ENCODE results near the gene KLB.
A peak's percentile ranks its signal among the peaks of the same experiment; 100 is the strongest.
"Not testable (repeated sequence)": the region's sequence is repeated elsewhere in the genome, so short reads cannot be mapped to it uniquely, and the experiment has no call there.

Gene KLB

DNA sequence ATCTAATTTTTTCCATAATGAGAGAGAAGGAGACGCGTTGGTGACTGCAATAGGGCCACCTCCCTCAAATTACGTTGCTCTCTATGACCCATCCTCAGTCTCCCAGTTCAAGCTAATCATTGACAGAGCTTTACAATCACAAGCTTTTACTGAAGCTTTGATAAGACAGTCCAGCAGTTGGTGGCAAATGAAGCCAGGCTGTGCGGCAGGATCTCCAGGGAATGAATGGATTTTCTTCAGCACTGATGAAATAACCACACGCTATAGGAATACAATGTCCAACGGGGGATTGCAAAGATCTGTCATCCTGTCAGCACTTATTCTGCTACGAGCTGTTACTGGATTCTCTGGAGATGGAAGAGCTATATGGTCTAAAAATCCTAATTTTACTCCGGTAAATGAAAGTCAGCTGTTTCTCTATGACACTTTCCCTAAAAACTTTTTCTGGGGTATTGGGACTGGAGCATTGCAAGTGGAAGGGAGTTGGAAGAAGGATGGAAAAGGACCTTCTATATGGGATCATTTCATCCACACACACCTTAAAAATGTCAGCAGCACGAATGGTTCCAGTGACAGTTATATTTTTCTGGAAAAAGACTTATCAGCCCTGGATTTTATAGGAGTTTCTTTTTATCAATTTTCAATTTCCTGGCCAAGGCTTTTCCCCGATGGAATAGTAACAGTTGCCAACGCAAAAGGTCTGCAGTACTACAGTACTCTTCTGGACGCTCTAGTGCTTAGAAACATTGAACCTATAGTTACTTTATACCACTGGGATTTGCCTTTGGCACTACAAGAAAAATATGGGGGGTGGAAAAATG is at the start of gene KLB:
TSS of gene KLB (plus strand) at position 168 of the 821 bp plus-strand sequence. CDS start at position 188, 20 bp downstream.
- DNase-seq (ENCODE audit: low read depth): no peak

DNA sequence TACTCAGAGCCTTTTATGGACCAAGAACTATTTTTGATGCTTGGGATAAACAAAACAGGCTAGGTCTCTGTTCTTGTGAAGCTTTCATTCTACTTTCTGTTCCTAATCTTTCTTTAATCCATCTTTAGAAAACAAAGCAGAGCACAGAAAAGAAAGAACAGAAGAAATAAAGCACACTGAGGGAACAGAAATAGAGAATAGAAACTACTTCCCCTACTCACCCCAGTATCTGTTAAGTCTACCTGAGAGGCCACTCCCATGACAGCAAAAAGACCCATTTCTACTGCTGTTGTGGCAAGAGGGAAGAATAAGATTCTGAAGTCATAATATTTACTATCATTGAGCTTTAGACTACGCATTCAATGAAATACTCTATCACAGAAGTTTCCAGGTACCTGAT is 49.7 kb upstream of the KLB start:
- DNase-seq (ENCODE audit: low read depth): no peak

DNA sequence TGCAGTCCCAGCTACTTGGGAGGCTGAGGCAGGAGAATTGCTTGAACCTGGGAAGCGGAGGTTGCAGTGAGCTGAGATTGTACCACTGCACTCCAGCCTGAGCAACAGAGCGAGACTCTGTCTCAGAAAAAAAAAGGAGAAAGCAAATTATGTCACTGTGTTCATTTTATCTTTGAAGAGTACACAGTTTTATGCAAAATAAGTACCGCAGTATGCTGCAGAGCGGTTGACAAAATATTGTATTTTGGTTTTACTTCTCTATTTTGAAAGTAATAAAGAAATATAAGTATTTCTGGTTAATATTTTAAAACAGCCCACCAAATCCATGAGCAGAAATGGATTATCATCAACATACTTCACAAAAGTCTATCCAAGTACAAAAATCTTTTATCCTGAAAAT is 46.1 kb upstream of the KLB start:
- DNase-seq (ENCODE audit: low read depth): not testable (repeated sequence)

DNA sequence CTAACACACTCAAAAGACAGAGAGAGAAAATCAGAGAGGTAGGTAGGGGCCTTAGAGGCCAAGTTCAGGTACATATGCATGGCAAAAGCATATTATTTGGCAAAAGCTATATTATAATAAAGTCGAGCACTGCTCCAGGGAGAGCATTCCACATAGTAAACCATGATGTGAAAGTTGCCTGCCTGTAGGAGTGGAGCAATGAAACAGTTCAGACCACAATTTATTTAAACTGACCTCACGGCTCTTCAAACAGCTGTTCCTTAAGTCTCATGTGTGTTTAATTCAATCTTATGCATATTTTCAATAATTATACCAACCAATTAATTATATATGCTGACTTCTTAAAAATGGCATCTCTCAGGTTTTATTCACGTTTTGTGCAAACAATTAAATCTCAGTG is 43.9 kb upstream of the KLB start:
- no peak for DNase-seq (ENCODE audit: low read depth)

DNA sequence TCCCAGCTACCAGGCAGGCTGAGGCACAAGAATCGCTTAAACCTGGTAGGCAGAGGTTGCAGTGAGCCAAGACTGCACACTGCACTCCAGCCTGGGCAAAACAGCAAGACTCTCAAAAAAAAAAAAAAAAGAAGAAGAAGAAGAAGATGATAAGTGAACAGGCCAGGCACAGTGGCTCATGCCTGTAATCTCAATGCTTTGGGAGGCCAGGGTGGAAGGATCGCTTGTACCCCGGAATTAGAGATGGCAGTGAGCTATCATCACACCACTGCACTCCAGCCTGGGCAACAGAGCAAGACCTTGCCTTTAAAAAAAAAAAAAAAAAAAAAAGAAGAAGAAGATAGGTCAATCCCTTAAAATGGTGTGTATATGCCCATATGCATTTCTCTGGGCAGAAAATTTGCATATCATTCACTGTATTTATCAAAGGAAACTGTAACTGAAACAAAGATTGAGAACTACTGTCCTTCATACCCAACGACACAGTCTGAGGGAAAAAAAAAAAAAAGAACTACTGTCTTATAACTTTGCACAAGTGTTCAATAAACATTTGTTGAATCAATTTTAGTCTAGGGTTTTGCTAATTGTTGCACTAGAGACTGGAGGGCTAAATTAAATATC is 42.8 kb upstream of the KLB start:
- DNase-seq (ENCODE audit: low read depth): no peak

DNA sequence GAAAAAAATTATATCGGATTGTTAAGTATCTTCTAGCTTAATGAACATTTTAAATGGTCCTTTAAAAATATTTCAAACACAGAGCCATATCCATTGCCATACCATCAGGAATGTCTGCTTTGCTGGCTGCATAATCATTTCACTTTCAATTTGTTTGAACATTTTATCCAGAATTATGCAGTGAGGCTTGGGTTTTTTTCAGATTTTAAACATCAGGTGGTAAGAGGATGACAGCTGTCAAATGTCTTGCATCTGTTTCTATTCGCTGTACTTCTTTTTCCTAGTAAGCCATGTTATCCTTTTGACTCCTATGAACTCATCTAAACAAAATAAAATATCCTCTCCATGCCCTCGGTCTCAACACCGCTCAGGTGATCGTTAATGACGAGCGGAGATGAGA is 41.4 kb upstream of the KLB start:
- DNase-seq (ENCODE audit: low read depth): no peak

DNA sequence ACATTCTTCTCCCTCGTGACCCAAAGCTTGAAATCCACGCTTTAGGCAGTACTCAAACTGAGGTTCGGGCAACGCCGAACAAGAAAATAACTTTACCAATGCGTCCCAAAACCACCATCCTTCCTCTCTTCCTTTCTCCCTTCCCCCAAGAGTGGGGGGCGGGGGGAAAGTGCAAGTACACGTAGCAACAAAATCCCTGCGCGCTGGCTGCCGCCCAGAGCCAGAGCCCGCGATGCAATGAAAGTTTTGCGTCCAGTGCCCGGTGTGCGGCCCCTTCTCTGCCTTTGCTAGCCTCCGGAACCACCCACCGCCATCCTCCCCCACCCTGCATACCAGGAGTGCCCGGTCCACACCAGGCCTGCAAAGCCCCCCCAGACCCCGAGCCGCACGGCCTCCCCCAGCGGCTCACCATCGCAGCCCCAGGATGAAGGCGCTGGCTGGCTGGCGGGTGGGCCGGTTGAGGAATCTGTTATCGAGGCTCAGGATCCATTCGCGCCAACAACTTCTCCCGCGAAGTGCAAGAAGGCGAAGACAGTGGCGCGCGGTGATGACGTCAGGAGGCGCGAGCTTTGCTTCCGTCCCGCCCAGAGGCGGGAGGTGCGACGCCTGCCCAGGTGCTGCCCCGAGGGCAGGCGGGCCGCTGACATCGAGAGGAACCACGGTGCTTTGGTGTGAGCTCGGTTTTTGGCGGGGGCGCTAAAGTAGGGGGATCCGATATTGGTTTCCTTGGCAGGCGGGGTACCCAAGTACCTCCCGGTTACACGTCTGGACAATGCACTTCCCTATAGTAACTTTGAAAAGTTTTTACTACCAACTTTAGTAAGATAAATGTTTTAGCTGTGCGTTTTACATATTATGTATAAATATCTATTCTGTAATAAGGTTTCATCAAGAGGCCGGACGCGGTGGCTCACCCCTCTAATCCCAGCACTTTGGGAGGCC is 40.6 kb upstream of the KLB start, which contains the start of gene RFC1:
TSS of gene RFC1 (minus strand) at position 533 of the 942 bp plus-strand sequence. CDS start at position 412, 121 bp downstream.
- peak; percentile 91 for DNase-seq (ENCODE audit: low read depth)

DNA sequence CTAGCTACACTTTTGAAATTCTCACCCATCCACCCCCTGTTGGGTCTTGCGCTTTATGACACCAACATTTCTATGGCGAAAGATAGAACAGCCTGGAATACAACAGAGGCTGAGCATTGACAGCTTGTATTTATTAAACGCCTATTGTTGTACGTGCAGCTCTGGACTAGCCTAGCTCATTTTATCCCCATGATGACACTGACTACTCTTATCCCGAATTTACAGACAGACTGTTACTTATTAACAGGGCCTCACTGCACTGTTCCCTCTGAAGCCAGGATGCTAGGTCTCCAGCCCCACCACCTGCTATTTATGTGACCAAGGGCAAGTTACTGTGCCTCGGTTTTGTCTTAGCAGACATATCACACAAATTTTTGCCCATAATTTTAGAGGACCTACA is 39.6 kb upstream of the KLB start:
- no peak for DNase-seq (ENCODE audit: low read depth)

DNA sequence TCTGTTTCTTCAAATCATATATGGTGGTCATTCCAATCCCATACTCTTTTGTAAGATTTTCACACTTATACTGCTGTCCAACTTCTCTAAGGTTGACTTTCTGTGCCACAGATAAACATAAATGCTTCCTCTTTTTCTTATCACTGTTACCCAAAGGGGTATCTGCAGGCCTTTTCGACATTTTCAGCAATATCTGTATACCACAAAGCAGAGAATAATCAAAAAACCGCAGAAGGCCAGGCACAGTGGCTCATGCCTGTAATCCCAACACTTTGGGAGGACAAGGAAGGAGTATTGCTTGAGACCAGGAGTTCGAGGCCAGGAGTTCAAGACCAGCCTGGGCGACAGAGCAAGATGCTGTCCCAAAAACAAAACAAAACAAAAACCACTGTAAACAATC is 37.4 kb upstream of the KLB start:
- DNase-seq (ENCODE audit: low read depth): no peak

DNA sequence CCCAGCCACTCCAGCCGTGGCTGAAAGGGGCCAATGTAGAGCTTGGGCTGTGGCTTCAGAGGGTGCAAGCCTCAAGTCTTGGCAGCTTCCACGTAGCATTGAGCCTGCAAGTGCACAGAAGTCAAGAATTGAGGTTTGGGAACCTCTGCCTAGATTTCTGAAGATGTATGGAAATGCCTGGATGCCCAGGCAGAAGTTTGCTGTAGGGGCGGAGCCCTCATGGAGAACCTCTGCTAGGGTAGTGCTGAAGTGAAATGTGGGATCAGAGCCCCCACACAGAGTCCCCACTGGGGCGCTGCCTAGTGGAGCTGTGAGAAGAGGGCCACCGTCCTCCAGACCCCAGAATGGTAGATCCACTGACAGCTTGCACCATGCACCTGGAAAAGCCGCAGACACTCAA is 35.5 kb upstream of the KLB start:
- DNase-seq (ENCODE audit: low read depth): not testable (repeated sequence)

DNA sequence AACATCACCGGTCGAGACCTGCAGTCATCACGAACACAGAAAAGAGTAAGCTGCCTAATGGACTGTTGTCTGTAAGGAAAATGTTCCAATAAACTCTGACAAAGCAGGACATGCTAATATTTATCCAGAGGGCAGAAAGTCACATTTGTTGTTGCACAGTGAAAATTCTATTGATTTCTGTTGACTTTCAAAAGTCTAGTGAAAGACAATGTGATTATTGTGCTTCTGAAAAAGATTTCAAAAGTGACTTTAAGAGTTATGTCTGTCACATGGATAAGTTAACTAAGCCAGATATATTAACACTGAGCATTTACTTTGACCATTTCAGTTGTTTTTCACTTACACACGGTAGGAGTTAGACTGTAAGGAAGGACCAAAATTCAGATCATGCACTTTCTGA is 31.3 kb upstream of the KLB start:
- DNase-seq (ENCODE audit: low read depth): no peak

DNA sequence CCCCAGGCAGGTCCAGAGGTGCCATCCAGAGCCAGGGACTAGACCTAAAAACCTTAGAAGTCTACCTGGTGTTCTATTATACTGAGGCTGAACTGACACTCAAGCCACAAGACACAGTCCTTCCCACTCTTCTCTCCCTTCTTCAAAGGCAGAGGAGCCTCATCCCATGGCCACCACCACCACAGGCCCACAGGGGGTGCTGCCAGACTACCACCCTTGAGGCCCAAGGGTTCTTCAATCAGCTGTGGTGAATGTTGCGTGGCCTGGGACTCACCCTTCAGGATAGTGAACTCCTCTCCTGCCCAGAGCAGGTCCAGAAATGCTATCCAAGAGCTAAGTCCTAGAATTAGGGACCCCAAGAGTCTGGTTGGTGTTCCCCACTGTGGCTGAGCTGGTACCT is 23.0 kb upstream of the KLB start:
- DNase-seq (ENCODE audit: low read depth): no peak

DNA sequence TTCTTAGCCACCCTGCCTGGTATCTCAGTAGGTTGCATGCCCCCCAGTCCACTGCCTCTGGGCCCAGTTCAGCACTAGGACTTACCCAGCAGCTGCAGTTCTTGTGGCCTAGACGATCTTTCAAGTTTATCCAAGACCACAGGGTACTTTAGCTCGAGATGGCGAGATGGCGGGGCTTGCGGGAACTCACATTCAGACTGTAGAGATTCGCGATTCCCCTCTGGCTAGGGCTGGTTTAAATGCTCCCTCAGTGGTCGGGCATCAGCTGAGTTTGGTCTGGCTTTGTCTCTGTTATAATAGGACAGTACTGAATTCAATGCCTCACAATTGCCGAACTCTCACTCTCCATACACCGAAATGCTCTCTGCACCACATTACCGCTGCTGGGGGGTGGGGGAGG is 22.2 kb upstream of the KLB start:
- no peak for DNase-seq (ENCODE audit: low read depth)

DNA sequence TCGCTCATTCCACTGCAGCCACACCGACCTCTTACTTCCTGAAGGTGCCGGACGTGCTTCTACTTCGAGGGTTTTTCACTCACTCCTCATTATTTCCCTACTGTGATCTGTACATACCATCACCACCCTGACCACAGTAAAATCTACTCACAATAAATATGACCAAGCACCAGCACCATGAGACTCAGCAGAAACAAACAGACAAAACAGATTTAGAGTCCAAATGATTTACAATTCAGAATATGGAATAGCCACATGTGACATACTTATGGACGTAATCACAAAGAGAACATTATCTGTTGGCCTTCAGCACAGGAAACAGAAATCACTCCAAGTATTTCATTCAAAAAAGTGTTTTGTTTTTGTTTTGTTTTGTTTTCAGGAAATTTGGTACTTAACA is 16.1 kb upstream of the KLB start:
- DNase-seq (ENCODE audit: low read depth): no peak

DNA sequence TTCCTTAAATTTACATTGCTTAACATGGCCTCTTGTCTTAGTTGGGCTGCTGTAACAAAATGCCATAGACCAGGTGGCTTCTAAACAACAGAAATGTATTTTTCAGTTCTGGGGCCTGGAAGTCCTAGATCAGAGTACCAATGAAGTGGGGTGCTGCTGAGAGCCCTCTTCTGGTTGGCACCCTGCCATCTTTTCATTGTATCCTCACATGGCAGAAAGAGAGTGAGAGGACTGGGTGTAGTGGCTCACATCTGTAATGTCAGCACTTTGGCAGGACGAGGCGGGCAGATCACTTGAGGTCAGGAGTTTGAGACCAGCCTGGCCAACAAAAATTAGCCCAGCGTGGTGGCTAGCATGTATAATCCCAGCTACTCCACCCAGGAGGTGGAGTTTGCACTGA is 12.0 kb upstream of the KLB start:
- no peak for DNase-seq (ENCODE audit: low read depth)

DNA sequence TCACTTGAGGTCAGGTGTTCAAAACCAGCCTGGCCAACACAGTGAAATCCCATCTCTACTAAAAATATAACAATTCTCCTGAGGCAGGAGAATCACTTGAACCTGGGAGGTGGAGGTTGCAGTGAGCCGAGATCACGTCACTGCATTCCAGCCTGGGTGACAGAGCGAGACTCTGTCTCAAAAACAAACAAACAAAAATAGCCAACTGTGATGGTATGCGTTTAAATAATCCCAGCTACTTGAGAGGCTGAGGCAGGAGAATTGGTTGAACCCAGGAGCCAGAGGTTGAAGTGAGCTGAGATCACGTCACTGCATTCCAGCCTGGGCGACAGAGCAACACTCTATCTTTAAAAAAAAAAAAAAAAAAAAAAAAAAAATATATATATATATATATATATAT is 5.1 kb upstream of the KLB start:
- DNase-seq (ENCODE audit: low read depth): not testable (repeated sequence)

DNA sequence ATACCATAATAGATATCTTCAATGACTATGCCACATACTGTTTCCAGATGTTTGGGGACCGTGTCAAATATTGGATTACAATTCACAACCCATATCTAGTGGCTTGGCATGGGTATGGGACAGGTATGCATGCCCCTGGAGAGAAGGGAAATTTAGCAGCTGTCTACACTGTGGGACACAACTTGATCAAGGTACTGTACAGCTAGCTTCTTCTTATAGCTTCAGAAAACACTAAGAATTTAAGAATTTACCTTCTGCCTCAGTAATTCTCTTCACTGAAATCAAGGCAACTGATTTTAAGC is 805 bp downstream of the KLB start:
- DNase-seq (ENCODE audit: low read depth): no peak

DNA sequence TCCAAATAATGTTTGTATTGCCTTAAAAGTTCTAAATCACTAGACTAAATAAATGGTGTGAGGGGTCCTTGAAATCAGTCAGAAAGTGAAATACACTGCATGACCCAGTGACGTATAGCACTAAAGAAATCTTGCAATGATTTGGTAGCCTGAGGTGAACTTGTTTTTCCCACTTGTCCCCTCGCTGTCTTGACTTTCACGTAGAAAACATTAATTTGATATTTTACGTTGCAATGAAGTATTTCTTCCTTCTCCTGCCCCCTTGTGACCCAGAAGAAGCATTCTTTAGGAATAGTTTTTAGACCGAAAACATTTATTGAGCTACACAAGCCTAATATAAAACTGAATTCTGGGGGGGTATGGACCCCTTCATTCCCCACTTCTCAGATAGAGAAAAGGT is 3.7 kb downstream of the KLB start:
- peak; percentile 46 for DNase-seq (ENCODE audit: low read depth)

DNA sequence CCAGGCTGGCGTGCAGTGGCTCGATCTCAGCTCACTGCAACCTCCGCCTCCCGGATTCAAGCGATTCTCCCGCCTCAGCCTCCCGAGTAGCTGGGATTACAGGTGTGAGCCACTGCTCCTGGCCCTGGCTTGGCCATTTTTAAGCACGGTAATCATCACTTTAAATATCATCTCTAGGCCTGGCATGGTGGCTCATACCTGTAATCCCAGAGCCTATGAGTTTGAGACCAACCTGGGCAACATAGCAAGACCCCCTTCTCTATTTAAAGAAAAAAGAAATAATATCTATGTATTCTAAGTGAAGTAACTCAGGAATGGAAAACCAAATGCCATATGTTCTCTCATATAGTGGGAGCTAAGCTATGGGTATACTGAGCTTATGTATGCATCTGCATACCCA is 4.8 kb downstream of the KLB start:
- DNase-seq (ENCODE audit: low read depth): not testable (repeated sequence)

DNA sequence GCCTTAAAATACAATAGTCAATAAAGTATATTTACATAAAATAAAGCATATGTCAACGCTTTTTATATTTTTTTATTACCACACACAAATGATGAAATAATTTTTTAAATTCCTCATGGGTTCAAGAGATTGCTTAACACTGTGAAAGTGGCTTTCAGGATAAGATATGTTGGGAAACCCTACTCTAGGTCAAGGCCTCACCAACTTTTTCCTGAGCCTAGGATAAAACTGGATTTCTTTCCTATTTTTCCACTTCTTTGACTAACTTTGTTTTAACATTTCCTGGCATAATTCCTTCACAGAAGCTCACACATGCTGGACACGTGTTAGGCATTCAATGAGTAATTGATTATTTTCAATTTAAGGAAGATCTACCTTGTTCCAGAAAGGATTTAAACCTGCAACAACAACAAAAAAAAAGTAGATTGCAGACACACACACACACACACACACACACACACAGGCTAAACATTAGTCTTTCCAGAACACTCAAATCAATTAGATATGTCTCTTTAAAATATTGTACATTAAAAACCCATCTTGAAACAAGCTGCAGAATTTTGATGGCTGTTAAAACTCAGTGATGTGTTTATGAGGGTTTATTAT is 9.1 kb downstream of the KLB start:
- no peak for DNase-seq (ENCODE audit: low read depth)

DNA sequence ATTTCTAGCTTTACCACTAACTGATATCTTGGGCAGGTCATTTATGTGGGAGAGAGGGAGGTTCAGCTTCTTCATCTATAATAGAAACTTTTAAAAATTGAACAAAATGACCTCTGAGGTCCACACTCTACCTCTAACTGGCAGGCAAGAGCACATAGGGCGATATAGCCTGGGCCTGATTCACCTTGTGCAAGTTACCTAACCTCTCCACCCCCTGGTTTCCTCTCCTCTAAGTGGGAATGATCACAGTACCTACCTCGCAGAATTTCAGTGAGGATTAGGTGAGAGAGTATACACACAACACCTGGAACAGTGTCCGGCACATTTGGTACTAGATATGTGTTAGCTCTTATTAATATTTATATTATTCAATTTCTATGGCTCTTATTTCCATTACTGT is 15.5 kb downstream of the KLB start:
- DNase-seq (ENCODE audit: low read depth): no peak

DNA sequence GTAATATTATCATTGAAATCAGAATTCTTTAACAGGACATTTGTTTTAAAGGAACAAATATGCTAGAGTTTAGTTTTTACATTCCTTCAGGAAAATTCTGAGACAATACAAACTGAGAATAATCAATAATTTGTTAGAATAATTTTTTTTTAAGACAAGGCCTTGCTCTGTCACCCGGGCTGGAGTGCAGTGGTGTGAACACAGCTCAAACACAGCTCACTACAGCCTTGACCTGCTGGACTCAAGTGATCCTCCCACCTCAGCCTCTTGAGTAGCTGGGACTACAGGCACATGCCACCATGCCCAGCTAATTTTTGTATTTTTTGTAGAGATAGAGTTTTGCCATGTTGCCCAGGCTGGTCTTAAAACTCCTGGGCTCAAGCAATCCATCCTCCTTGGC is 18.6 kb downstream of the KLB start:
- DNase-seq (ENCODE audit: low read depth): not testable (repeated sequence)

Data from ELR (cell line).